ENCODE data around the gene KRTAP10-6. TPM values are rescaled to one million over a fixed set of nuclear protein-coding genes. Genes with fewer than 3 reads are reported as not detected.

Gene KRTAP10-6
- total and polyA plus RNA-seq, 2 of the 8 experiments (the other 6 are each of a cell fraction or from before 2014, with no cell fraction given) = 0.12 TPM; not detected in 1

GRCh38 chr21:44564099-44564498 is 28.2 kb downstream of the KRTAP10-6 start (continued):
- TF ChIP-seq RXRA (IDR thresholded peaks at IDR 0.05; ENCODE audit: insufficient read depth, low read depth, low read length) (no peak), BRCA1 (IDR thresholded peaks at IDR 0.05; ENCODE audit: low read depth, low read length) (no peak)
